H1 (cell line): Measurements from ENCODE around the gene AKT1.

Experiments used
- JUND ChIP-seq: IDR thresholded peaks from 2 replicates; pipeline ENCODE4 v1.6.1; 2011; ENCODE audit warnings: mild to moderate bottlenecking, improper control_type of control experiment, low read length
- KDM1A ChIP-seq: fragments of 200-600, 300-600 bp; sonication (generic); IDR thresholded peaks from 2 replicates; pipeline ENCODE4 v1.7.1; 2016; ENCODE audit warnings: mild to moderate bottlenecking, low read length, borderline replicate concordance
- NANOG ChIP-seq: IDR thresholded peaks from 2 replicates; pipeline ENCODE4 v1.6.1; 2011; ENCODE audit warnings: low read length, low read depth, mild to moderate bottlenecking, inconsistent platforms; ENCODE audit not compliant: insufficient read depth, poor library complexity, severe bottlenecking
- POLR2A ChIP-seq, 2 experiments: IDR thresholded peaks; 1 replicate in 1 of 2; 2 replicates in 1 of 2; pipeline ENCODE4 v1.6.1; 2011; ENCODE audit warnings: low read depth in 2 of 2, low read length in 2 of 2, mild to moderate bottlenecking in 2 of 2; ENCODE audit errors: control extremely low read depth in 1 of 2
- POLR2AphosphoS5 ChIP-seq: IDR thresholded peaks from 2 replicates; pipeline ENCODE4 v1.6.1; 2011; ENCODE audit warnings: low read depth, low read length
- TEAD4 ChIP-seq: IDR thresholded peaks from 2 replicates; pipeline ENCODE4 v1.6.1; 2012; ENCODE audit warnings: low read depth, low read length, inconsistent platforms, mixed read lengths
- TF ChIP-seq, protein P1 (sequence below), 3 experiments: IDR thresholded peaks; 1 replicate in 2 of 3; 2 replicates in 1 of 3; pipeline versions ENCODE4 v1.5.1 to v1.6.1; 2011; ENCODE audit warnings: low read length in 3 of 3, mild to moderate bottlenecking in 3 of 3, inconsistent platforms in 2 of 3, low read depth in 1 of 3, moderate library complexity in 1 of 3; ENCODE audit not compliant: insufficient read depth in 1 of 3; ENCODE audit errors: control extremely low read depth in 1 of 3

- no peak for TF ChIP-seq JUND
- TF ChIP-seq KDM1A: no peak
- no peak for TF ChIP-seq POLR2AphosphoS5
- no peak for TF ChIP-seq TEAD4
- TF ChIP-seq, protein P1, sequence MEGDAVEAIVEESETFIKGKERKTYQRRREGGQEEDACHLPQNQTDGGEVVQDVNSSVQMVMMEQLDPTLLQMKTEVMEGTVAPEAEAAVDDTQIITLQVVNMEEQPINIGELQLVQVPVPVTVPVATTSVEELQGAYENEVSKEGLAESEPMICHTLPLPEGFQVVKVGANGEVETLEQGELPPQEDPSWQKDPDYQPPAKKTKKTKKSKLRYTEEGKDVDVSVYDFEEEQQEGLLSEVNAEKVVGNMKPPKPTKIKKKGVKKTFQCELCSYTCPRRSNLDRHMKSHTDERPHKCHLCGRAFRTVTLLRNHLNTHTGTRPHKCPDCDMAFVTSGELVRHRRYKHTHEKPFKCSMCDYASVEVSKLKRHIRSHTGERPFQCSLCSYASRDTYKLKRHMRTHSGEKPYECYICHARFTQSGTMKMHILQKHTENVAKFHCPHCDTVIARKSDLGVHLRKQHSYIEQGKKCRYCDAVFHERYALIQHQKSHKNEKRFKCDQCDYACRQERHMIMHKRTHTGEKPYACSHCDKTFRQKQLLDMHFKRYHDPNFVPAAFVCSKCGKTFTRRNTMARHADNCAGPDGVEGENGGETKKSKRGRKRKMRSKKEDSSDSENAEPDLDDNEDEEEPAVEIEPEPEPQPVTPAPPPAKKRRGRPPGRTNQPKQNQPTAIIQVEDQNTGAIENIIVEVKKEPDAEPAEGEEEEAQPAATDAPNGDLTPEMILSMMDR (IDR thresholded peaks at IDR 0.05; ENCODE audit: control extremely low read depth in 1 of 3, insufficient read depth in 1 of 3, low read depth in 1 of 3, low read length in 3 of 3): no peak
- no peak for TF ChIP-seq POLR2A (IDR thresholded peaks at IDR 0.05; ENCODE audit: control extremely low read depth in 1 of 2, low read depth in 2 of 2, low read length in 2 of 2)
- TF ChIP-seq NANOG: no peak
Measured at GRCh38 chr14:104770072-104770579, 25.4 kb downstream of the AKT1 start.
